AG04450 (cell line): ENCODE data around the gene OGDH. TPM values are rescaled to one million over a fixed set of nuclear protein-coding genes. Genes with fewer than 3 reads are reported as not detected.

ENCODE experiments used
- CTCF ChIA-PET: fragments of 300-600, 350-600 bp; formaldehyde crosslinking; extraction: SDS; loops from one replicate; lab custom pipeline; 2022; ENCODE audit warnings: antibody characterized with exemption, inconsistent platforms; lab: Charles Lee
- POLR2A ChIA-PET: fragments of 350-600 bp; formaldehyde crosslinking; extraction: SDS; loops from one replicate; lab custom pipeline; 2021; ENCODE audit warnings: antibody characterized with exemption, inconsistent platforms; lab: Yijun Ruan, JAX
- DNase-seq: peaks from one replicate; pipeline ENCODE4 v3.0.0-alpha.2; 2011; ENCODE audit warnings: low read depth, low spot score
- H3K27ac ChIP-seq: one replicate; pipeline ENCODE4 v1.5.1; 2012; ENCODE audit warnings: low read depth, low read length, control low read depth
- H3K27me3 ChIP-seq: one replicate; pipeline ENCODE4 v1.6.0; 2012; ENCODE audit warnings: low read length; ENCODE audit not compliant: control insufficient read depth, insufficient read depth
- H3K4me3 ChIP-seq: 2 replicates; pipeline ENCODE4 v1.5.1; 2011; ENCODE audit warnings: mild to moderate bottlenecking, low read depth, low read length, control low read depth
- H3K9me3 ChIP-seq: 2 replicates; pipeline ENCODE4 v1.5.1; 2012; ENCODE audit warnings: low read length; ENCODE audit not compliant: control insufficient read depth, insufficient read depth
- polyA plus RNA-seq: library from polyadenylated mRNA; depleted of rRNA; stranded (reverse); fragments of >200 nt; gene quantifications from 2 replicates; pipeline ENCODE4 v1.2.3, GENCODE V29; 2011
- TF ChIP-seq, protein P1 (sequence below): IDR thresholded peaks from 2 replicates; pipeline ENCODE4 v1.5.1; 2011; ENCODE audit warnings: low read depth, low read length, control low read depth, inconsistent platforms

Gene OGDH
- polyA plus RNA-seq, 1 experiment, result 35.8 TPM

DNA sequence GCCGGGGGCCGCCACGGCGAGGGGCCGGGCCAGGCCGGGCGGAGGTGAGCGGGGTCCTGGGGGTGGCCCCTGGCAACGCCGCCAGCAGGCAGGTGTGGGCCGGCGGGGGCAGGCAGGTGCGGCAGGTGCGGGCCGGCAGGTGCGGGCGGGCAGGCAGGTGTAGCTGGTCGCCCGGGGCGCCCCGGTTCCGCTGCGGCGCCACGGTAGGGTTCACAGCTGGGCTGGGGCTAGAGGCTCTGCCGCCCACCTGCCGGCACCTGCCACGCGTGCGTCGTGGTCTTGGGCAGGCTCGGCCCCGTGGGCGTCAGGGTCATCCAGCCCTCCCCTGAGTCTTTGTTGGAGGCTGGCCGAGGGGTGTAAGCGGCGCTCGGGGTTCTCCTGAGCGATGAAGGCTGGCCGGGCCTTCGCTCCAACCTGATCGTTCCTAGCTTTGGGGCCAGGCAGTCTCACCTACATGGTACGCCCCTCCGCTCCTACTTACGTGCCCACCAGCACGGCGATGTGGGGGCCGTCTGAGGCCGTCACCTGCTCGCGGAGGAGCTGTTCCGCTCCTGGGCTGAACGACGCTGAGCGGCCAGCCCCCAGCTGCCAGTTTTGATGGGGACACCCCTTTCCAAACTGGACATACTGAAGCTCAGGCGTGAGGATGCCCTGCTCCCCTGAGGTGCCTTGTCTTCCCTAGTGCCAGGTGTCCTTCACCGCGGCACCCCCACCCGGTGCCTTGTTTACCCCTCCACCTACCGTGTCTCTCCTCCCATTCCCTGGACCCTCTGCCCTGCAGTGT, 142.7 kb downstream of the OGDH start:
- no peak overlapping the region for H3K27ac ChIP-seq
- ChIA-PET POLR2A (interaction anchor here (0.8 to 2.6 kb wide), 7 partner anchors 15 to 142 kb away, joined by 3 to 8 read pairs (median 6); partner anchors contain the start of genes H2AZ2 and OGDH), CTCF (no interaction called here)
- peak overlapping the region; percentile 89 for H3K4me3 ChIP-seq
- no peaks in the 10 kb centered on the region; the same call in 1 of the 2 replicates for H3K9me3 ChIP-seq
- no peak for DNase-seq
- H3K27me3 ChIP-seq, result no peaks in the 10 kb centered on the region
- TF ChIP-seq, protein P1, sequence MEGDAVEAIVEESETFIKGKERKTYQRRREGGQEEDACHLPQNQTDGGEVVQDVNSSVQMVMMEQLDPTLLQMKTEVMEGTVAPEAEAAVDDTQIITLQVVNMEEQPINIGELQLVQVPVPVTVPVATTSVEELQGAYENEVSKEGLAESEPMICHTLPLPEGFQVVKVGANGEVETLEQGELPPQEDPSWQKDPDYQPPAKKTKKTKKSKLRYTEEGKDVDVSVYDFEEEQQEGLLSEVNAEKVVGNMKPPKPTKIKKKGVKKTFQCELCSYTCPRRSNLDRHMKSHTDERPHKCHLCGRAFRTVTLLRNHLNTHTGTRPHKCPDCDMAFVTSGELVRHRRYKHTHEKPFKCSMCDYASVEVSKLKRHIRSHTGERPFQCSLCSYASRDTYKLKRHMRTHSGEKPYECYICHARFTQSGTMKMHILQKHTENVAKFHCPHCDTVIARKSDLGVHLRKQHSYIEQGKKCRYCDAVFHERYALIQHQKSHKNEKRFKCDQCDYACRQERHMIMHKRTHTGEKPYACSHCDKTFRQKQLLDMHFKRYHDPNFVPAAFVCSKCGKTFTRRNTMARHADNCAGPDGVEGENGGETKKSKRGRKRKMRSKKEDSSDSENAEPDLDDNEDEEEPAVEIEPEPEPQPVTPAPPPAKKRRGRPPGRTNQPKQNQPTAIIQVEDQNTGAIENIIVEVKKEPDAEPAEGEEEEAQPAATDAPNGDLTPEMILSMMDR, result no peak

DNA sequence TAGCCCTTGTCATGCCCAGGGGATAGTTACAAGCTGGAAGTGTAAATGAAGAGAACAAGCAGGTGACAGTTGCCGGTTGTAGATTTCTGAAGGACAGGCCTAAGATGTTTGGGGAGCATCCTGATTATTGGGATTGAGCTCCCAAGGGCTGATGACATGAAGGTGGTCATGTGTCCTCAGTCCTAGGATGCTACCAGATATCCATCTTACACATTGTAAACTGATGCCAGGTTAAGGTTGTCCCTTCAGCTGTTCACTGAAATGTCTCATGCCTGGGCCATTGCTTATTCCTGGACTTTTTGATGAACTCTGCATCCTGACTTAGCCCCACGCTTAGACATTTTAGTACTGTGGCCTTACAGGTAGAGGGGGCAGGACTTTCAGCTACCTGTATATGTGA, 143.6 kb downstream of the OGDH start:
- Histone ChIP-seq H3K9me3 (no peaks in the 10 kb centered on the region; the same call in 1 of the 2 replicates), H3K27ac (no peak overlapping the region), H3K27me3 (no peaks in the 10 kb centered on the region), H3K4me3 (peak overlapping the region; percentile 89)
- CTCF ChIA-PET, result no interaction called here
- POLR2A ChIA-PET, result interaction anchor here (1.1 to 2.6 kb wide), 8 partner anchors 16 to 143 kb away, joined by 3 to 8 read pairs (median 5); partner anchors contain the start of genes H2AZ2 and OGDH
- DNase-seq, result no peak
- TF ChIP-seq, protein P1, result no peak

DNA sequence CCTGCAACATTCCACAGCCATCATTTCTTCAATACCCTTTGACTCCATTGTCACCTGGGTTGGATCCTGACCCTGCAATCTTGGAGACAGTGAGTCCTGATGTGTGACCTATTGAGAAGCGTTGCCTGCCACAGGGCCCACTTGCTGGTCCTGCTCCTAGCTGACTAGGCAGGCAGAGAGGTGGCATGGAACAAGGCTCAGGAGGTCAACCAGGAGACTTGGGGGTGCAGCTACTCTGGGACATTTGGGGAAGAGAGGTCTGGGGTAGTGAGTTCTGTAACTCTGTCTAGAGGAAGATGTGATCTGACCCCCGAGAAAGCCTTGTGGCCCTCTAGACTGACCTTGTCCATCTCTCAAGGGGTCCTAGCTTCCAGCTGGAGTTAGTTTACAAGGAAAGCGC, 144.0 kb downstream of the OGDH start:
- Histone ChIP-seq H3K4me3 (peak overlapping the region; percentile 89), H3K27ac (peak overlapping the region; percentile 47), H3K27me3 (no peaks in the 10 kb centered on the region), H3K9me3 (no peaks in the 10 kb centered on the region; the same call in 1 of the 2 replicates)
- no peak for DNase-seq
- TF ChIP-seq, protein P1, result no peak
- ChIA-PET POLR2A (interaction anchor here (0.6 to 2.6 kb wide), 6 partner anchors 16 to 110 kb away, joined by 3 to 8 read pairs (median 4); no protein-coding TSS in a partner anchor), CTCF (no interaction called here)

DNA sequence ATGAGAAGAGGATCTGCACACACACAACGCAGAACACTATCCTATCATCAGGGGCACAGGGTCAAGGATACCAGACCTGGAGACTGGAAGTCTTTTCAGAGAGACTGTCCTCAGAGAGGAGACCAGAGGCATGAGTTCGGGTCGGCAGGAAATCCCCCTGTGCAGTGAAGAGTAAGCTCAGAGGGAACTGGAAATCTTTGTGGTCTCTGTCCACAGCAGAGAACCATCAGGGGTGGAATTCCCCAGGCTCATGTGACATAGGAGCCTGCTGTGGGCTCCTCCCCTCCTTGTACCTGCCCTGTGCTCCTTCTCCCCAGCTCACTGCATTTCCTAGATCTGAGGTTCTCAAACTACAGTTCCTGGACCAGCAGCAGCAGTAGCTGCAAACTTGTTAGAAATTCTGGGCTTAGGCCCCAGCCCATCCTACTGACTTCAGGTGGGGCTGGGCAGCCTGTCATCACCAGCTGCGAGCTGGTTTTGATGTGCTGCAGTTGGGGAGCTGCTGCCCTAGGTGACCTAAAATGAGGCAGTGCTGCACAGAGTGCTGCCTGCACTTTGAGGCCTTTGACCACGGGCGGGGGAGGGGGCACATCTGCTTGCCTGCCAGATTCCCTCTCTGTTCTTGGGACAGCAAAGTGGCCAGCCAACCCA, 144.6 kb downstream of the OGDH start:
- Histone ChIP-seq H3K4me3 (peak overlapping the region; percentile 15; the same call in 1 of the 2 replicates), H3K27me3 (no peaks in the 10 kb centered on the region), H3K9me3 (no peaks in the 10 kb centered on the region; the same call in 1 of the 2 replicates), H3K27ac (peak overlapping the region; percentile 47)
- DNase-seq, result no peak
- TF ChIP-seq, protein P1, result no peak
- ChIA-PET POLR2A (interaction anchor here (0.6 to 2.6 kb wide), 5 partner anchors 22 to 110 kb away, joined by 3 to 8 read pairs (median 4); no protein-coding TSS in a partner anchor), CTCF (no interaction called here)
